Lower leg skin (tissue), 3 donors: ENCODE measurements around the gene ALKBH3.

ENCODE experiments used
- POLR2A ChIP-seq, 2 donors: fragments of 450-650 bp; IDR thresholded peaks; one replicate each; pipeline ENCODE4 v1.6.1; 2016 to 2017; ENCODE audit warnings: antibody characterized with exemption in 2 of 2, mild to moderate bottlenecking in 1 of 2, moderate library complexity in 1 of 2
- TF ChIP-seq, protein P1 (sequence below), 3 donors: fragments of 450-650 bp; IDR thresholded peaks; one replicate each; pipeline ENCODE4 v1.5.1; 2016; ENCODE audit warnings: antibody characterized with exemption in 3 of 3, mild to moderate bottlenecking in 3 of 3, moderate library complexity in 2 of 3

- TF ChIP-seq, protein P1, sequence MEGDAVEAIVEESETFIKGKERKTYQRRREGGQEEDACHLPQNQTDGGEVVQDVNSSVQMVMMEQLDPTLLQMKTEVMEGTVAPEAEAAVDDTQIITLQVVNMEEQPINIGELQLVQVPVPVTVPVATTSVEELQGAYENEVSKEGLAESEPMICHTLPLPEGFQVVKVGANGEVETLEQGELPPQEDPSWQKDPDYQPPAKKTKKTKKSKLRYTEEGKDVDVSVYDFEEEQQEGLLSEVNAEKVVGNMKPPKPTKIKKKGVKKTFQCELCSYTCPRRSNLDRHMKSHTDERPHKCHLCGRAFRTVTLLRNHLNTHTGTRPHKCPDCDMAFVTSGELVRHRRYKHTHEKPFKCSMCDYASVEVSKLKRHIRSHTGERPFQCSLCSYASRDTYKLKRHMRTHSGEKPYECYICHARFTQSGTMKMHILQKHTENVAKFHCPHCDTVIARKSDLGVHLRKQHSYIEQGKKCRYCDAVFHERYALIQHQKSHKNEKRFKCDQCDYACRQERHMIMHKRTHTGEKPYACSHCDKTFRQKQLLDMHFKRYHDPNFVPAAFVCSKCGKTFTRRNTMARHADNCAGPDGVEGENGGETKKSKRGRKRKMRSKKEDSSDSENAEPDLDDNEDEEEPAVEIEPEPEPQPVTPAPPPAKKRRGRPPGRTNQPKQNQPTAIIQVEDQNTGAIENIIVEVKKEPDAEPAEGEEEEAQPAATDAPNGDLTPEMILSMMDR (IDR thresholded peaks at IDR 0.05) = no peak
- no peak for TF ChIP-seq POLR2A (IDR thresholded peaks at IDR 0.05)
Measured at GRCh38 chr11:43968719-43969118, 88.1 kb downstream of the ALKBH3 start.
